ENCODE results near the gene ABCG4. TPM values are rescaled to one million over a fixed set of nuclear protein-coding genes. Genes with fewer than 3 reads are reported as not detected.

ABCG4 gene
- total and polyA plus RNA-seq, 2 experiments from 2014 or later, result 0.58 to 1.0 TPM

GRCh38 chr11:119110439-119110838 is 38.4 kb upstream of the ABCG4 start (continued):
- TF ChIP-seq ZNF462 (CRISPR knock-in tag; IDR thresholded peaks at IDR 0.05) (no peak), EZH2 (IDR thresholded peaks at IDR 0.05; ENCODE audit: low read depth, unreplicated experiment) (no peak)

- H3K27me3 Mint-ChIP-seq (ENCODE audit: insufficient read depth, low read depth, poor library complexity), result peaks cover 19% of the 10 kb centered on the region
- H3K4me1 Mint-ChIP-seq, result peaks cover 19% of the 10 kb centered on the region
- H3K36me3 ChIP-seq (ENCODE audit: insufficient read depth), result no peaks in the 10 kb centered on the region
- no peak overlapping the region for H2AFZ ChIP-seq
- H3K36me3 Mint-ChIP-seq (ENCODE audit: low read depth), result no peaks in the 10 kb centered on the region; the same call in 2 of the 3 replicates
- no peaks in the 10 kb centered on the region for H3K9me3 Mint-ChIP-seq
- TF ChIP-seq ZNF331 (CRISPR knock-in tag; IDR thresholded peaks at IDR 0.05; ENCODE audit: low read depth) (no peak), POLR2AphosphoS5 (IDR thresholded peaks at IDR 0.05; ENCODE audit: low read depth) (no peak), EZH2 (IDR thresholded peaks at IDR 0.05; ENCODE audit: low read depth, unreplicated experiment) (no peak), ZNF462 (CRISPR knock-in tag; IDR thresholded peaks at IDR 0.05) (no peak), CREB1 (CRISPR knock-in tag; IDR thresholded peaks at IDR 0.05; ENCODE audit: low read depth) (no peak), EZH2phosphoT487 (IDR thresholded peaks at IDR 0.05; ENCODE audit: unreplicated experiment) (no peak), ETS1 (IDR thresholded peaks at IDR 0.05) (no peak)
- H3K4me2 ChIP-seq, result no peak overlapping the region
- H3K27ac Mint-ChIP-seq, result no peak overlapping the region
- peaks cover 20% of the 10 kb centered on the region for H3K27me3 ChIP-seq (ENCODE audit: insufficient read depth)
- ATAC-seq (no peak), DNase-seq (ENCODE audit: low spot score) (no peak)
- no peak overlapping the region for H3K4me3 ChIP-seq
- H3F3A ChIP-seq (replicated peaks; ENCODE audit: low read depth), result peaks cover 5% of the 10 kb centered on the region; the same call in 1 of the 2 replicates
- H3K9me2 ChIP-seq (ENCODE audit: insufficient read depth), result no peaks in the 10 kb centered on the region
- no peak overlapping the region for H3K27ac ChIP-seq (ENCODE audit: low read depth)
- H3K4me3 Mint-ChIP-seq, result no peak overlapping the region
- peaks cover 19% of the 10 kb centered on the region for H3K4me1 ChIP-seq (ENCODE audit: insufficient read depth)
- no peaks in the 10 kb centered on the region for H3K79me2 ChIP-seq (replicated peaks; ENCODE audit: insufficient read depth)
- no peaks in the 10 kb centered on the region for H4K20me1 ChIP-seq (replicated peaks; ENCODE audit: insufficient read depth)
Observed at GRCh38 chr11:119111361-119111925, 37.4 kb upstream of the ABCG4 start.

Measured in GM23338 (cell line).